ENCODE measurements around the gene PKNOX2. TPM values are rescaled to one million over a fixed set of nuclear protein-coding genes. Genes with fewer than 3 reads are reported as not detected.

PKNOX2 gene
- total and polyA plus RNA-seq, 2 of the 8 experiments (the other 6 are each of a cell fraction or from before 2014, with no cell fraction given) = 2.0 TPM

- Histone ChIP-seq H3K9me3 (ENCODE audit: insufficient read depth in 2 of 2, low read depth in 1 of 2, low read length in 1 of 2) (no peaks in the 10 kb centered on the region), H3K27me3 (replicated peaks in 1 of 4; ENCODE audit: control insufficient read depth in 3 of 4, extremely low read depth in 1 of 4, insufficient read depth in 3 of 4, low read length in 3 of 4) (no peaks in the 10 kb centered on the region), H2BK12ac (ENCODE audit: low read depth, low read length) (0 out of 2 replicates have a peak overlapping the region, but pooled peaks have one; percentile 27), H4K91ac (replicated peaks; ENCODE audit: insufficient read length, low read length) (no peak overlapping the region), H3K14ac (ENCODE audit: insufficient read length) (no peak overlapping the region), H4K20me1 (replicated peaks in 1 of 2; ENCODE audit: control insufficient read depth in 1 of 2, insufficient read depth in 2 of 2, low read length in 2 of 2) (no peaks in the 10 kb centered on the region), H3K23me2 (ENCODE audit: low read depth, low read length) (no peaks in the 10 kb centered on the region), H3K18ac (ENCODE audit: extremely low read depth, low read length) (no peak overlapping the region), H3K9ac (replicated peaks in 1 of 4; ENCODE audit: extremely low read depth in 1 of 4, low read depth in 3 of 4, low read length in 3 of 4) (no peak overlapping the region), H2AK5ac (ENCODE audit: low read depth, low read length) (no peak overlapping the region), H2BK120ac (replicated peaks; ENCODE audit: low read depth, low read length) (no peak overlapping the region), H3K27ac (ENCODE audit: low read depth, low read length) (no peak overlapping the region), H3K36me3 (ENCODE audit: control insufficient read depth in 2 of 4, insufficient read depth in 4 of 4, low read length in 3 of 4) (no peaks in the 10 kb centered on the region), H4K8ac (ENCODE audit: extremely low read depth, insufficient read depth, low read length) (no peak overlapping the region), H2BK5ac (ENCODE audit: low read depth, low read length) (no peak overlapping the region), H3K56ac (replicated peaks; ENCODE audit: insufficient read length, low read depth, low read length) (no peak overlapping the region), H3K4me1 (replicated peaks in 1 of 4; ENCODE audit: control insufficient read depth in 3 of 4, insufficient read depth in 4 of 4, low read length in 3 of 4) (peaks cover 0 to 2% (median 0%) of the 10 kb centered on the region in 4 experiments; a peak in 1 of 7 replicates), H2BK20ac (ENCODE audit: low read length) (no peak overlapping the region), H2AFZ (ENCODE audit: low read length) (no peak overlapping the region), H2BK15ac (ENCODE audit: low read length) (no peak overlapping the region), H3K79me1 (ENCODE audit: low read depth, low read length) (no peaks in the 10 kb centered on the region), H3K23ac (ENCODE audit: insufficient read length) (no peak overlapping the region), H3K4me3 (ENCODE audit: extremely low read depth in 1 of 4, insufficient read depth in 2 of 4, low read depth in 3 of 4, low read length in 4 of 4) (no peak overlapping the region), H3K79me2 (ENCODE audit: control insufficient read depth in 1 of 2, insufficient read depth in 2 of 2, low read length in 2 of 2) (no peaks in the 10 kb centered on the region), H3K4me2 (ENCODE audit: insufficient read depth in 1 of 2, low read depth in 2 of 2, low read length in 2 of 2) (no peak overlapping the region), H4K5ac (ENCODE audit: insufficient read length, low read depth, low read length) (no peak overlapping the region), H3K4ac (replicated peaks; ENCODE audit: insufficient read length, low read depth, low read length) (no peak overlapping the region)
- ChIA-PET CTCF (ENCODE audit: partially characterized antibody) (interaction anchor here (0.8 to 25.6 kb wide), 15 partner anchors 8 to 276 kb away, joined by 3 to 486 read pairs (median 8); no protein-coding TSS in a partner anchor), POLR2A (ENCODE audit: partially characterized antibody) (interaction anchor here (0.8 kb wide), 1 partner anchor 12 kb away, joined by 3 read pairs; no protein-coding TSS in a partner anchor)
- FAIRE-seq (no peak), DNase-seq (ENCODE audit: low read depth in 1 of 2, low spot score in 2 of 2) (no peak)
- WGBS, 2 experiments (ENCODE audit: extremely low coverage in 1 of 2, insufficient coverage in 1 of 2, insufficient read length in 1 of 2, insufficient replicate concordance in 2 of 2, low coverage in 1 of 2, low lambda C conversion rate in 2 of 2, missing lambda C conversion rate in 1 of 2) = 81% methylated on average over 5 of the region's 6 CpGs; no CpG with 5 or more reads in 1 of the 2 experiments
- no peak for TF ChIP-seq USF2 (IDR thresholded peaks at IDR 0.05; ENCODE audit: low read length)
Observed at GRCh38 chr11:125358254-125358840, 193.8 kb downstream of the PKNOX2 start.

Measured in H1 (cell line).